ENCODE results near the gene GAK.

- TF ChIP-seq CTCF (conservative IDR thresholded peaks at IDR 0.05; ENCODE audit: low read depth, low read length): no peak
- TF ChIP-seq EZH2 (IDR thresholded peaks at IDR 0.05; ENCODE audit: low read length, unreplicated experiment): no peak
- TF ChIP-seq EZH2phosphoT487 (IDR thresholded peaks at IDR 0.05; ENCODE audit: borderline replicate concordance, low read length): no peak
Observed at GRCh38 chr4:889516-889915, 42.6 kb downstream of the GAK start.
